HEK293 (cell line): ENCODE results near the gene CAT.

Experiments used
- CTCF ChIA-PET: fragments of 350-600 bp; formaldehyde crosslinking; extraction: SDS; loops from one replicate; lab custom pipeline; 2021; ENCODE audit warnings: antibody characterized with exemption; lab: Yijun Ruan, JAX
- POLR2A ChIA-PET: fragments of 300-600 bp; formaldehyde crosslinking; extraction: SDS; loops from one replicate; lab custom pipeline; 2020; ENCODE audit warnings: antibody characterized with exemption, inconsistent platforms; lab: Yijun Ruan, JAX
- H3K27ac ChIP-seq: fragments of 200-500 bp; sonication (Bioruptor generic); 2 replicates; pipeline ENCODE4 v1.5.1; 2014; ENCODE audit warnings: low read depth, low read length, control low read depth, inconsistent platforms; ENCODE audit errors: extremely low read depth
- H3K36me3 ChIP-seq, 2 experiments: fragments of 200-500 bp in 1 of 2; sonication (Bioruptor generic) in 1 of 2; 1 replicate in 1 of 2; 2 replicates in 1 of 2; pipeline ENCODE4 v1.5.1; 2014 to 2017; ENCODE audit warnings: inconsistent platforms in 2 of 2, low read length in 2 of 2; ENCODE audit not compliant: control insufficient read depth in 2 of 2, insufficient read depth in 1 of 2
- H3K4me1 ChIP-seq: fragments of 200-500 bp; sonication (Bioruptor generic); 2 replicates; pipeline ENCODE4 v1.5.1; 2014; ENCODE audit warnings: mild to moderate bottlenecking, low read length, inconsistent platforms; ENCODE audit not compliant: control insufficient read depth, insufficient read depth
- H3K4me3 ChIP-seq: 2 replicates; pipeline ENCODE4 v1.5.1; 2011; ENCODE audit warnings: low read depth, mild to moderate bottlenecking, control low read depth, low read length, moderate library complexity
- H3K9me3 ChIP-seq: fragments of 200-500 bp; sonication (Bioruptor generic); 2 replicates; pipeline ENCODE4 v1.5.1; 2014; ENCODE audit warnings: low read depth, low read length, inconsistent platforms; ENCODE audit not compliant: control insufficient read depth, insufficient read depth
- GLI4 ChIP-seq: fragments of 450-650 bp; formaldehyde crosslinking; IDR thresholded peaks from 2 replicates; pipeline ENCODE4 v1.5.1; 2016; ENCODE audit warnings: missing biosample characterization, missing genetic modification characterization
- GLIS2 ChIP-seq: fragments of 450-650 bp; formaldehyde crosslinking; IDR thresholded peaks from 2 replicates; pipeline ENCODE4 v1.5.1; 2016; ENCODE audit warnings: missing biosample characterization, missing genetic modification characterization
- KLF7 ChIP-seq: fragments of 450-650 bp; formaldehyde crosslinking; IDR thresholded peaks from 2 replicates; pipeline ENCODE4 v1.5.1; 2016; ENCODE audit warnings: missing biosample characterization, missing genetic modification characterization, borderline replicate concordance
- KLF8 ChIP-seq: fragments of 450-650 bp; formaldehyde crosslinking; IDR thresholded peaks from 2 replicates; pipeline ENCODE4 v1.5.1; 2016; ENCODE audit warnings: missing biosample characterization, missing genetic modification characterization
- SCRT2 ChIP-seq: fragments of 450-650 bp; formaldehyde crosslinking; IDR thresholded peaks from 2 replicates; pipeline ENCODE4 v1.5.1; 2016; ENCODE audit warnings: missing biosample characterization, missing genetic modification characterization
- SP7 ChIP-seq: fragments of 450-650 bp; formaldehyde crosslinking; IDR thresholded peaks from 2 replicates; pipeline ENCODE4 v1.5.1; 2016; ENCODE audit warnings: missing biosample characterization, missing genetic modification characterization
- YY2 ChIP-seq: fragments of 450-650 bp; formaldehyde crosslinking; IDR thresholded peaks from 2 replicates; pipeline ENCODE4 v1.5.1; 2016; ENCODE audit warnings: missing biosample characterization, missing genetic modification characterization
- ZFP3 ChIP-seq: fragments of 450-650 bp; formaldehyde crosslinking; IDR thresholded peaks from 2 replicates; pipeline ENCODE4 v1.5.1; 2016; ENCODE audit warnings: low read depth, missing biosample characterization, missing genetic modification characterization
- ZNF112 ChIP-seq: fragments of 450-650 bp; formaldehyde crosslinking; IDR thresholded peaks from 2 replicates; pipeline ENCODE4 v1.5.0; 2017; ENCODE audit warnings: missing biosample characterization, missing genetic modification characterization
- ZNF133 ChIP-seq: fragments of 450-650 bp; formaldehyde crosslinking; IDR thresholded peaks from 2 replicates; pipeline ENCODE4 v1.5.1; 2016; ENCODE audit warnings: missing biosample characterization, missing genetic modification characterization
- ZNF335 ChIP-seq: fragments of 450-650 bp; formaldehyde crosslinking; conservative IDR thresholded peaks from 2 replicates; pipeline ENCODE4 v1.5.1; 2016; ENCODE audit warnings: missing biosample characterization, missing genetic modification characterization
- ZNF645 ChIP-seq: fragments of 450-650 bp; formaldehyde crosslinking; IDR thresholded peaks from 2 replicates; pipeline ENCODE4; 2016; ENCODE audit warnings: missing biosample characterization, missing genetic modification characterization
- ZNF843 ChIP-seq: fragments of 450-650 bp; formaldehyde crosslinking; IDR thresholded peaks from 2 replicates; pipeline ENCODE4 v1.5.1; 2016; ENCODE audit warnings: missing biosample characterization, missing genetic modification characterization
- ZSCAN23 ChIP-seq: fragments of 450-650 bp; formaldehyde crosslinking; IDR thresholded peaks from 2 replicates; pipeline ENCODE4 v1.5.1; 2016; ENCODE audit warnings: missing biosample characterization, missing genetic modification characterization
- TF ChIP-seq, protein P1 (sequence below): fragments of 450-650 bp; formaldehyde crosslinking; IDR thresholded peaks from 2 replicates; pipeline ENCODE4 v1.5.1; 2016; ENCODE audit warnings: missing biosample characterization, missing genetic modification characterization
- TF ChIP-seq, protein P2 (sequence below): fragments of 450-650 bp; formaldehyde crosslinking; IDR thresholded peaks from 2 replicates; pipeline ENCODE4 v1.5.1; 2017; ENCODE audit warnings: missing biosample characterization, missing genetic modification characterization
- TF ChIP-seq, protein P3 (sequence below): fragments of 450-650 bp; formaldehyde crosslinking; IDR thresholded peaks from 2 replicates; pipeline ENCODE4 v1.5.1; 2016; ENCODE audit warnings: missing biosample characterization, missing genetic modification characterization

The CAT gene

DNA sequence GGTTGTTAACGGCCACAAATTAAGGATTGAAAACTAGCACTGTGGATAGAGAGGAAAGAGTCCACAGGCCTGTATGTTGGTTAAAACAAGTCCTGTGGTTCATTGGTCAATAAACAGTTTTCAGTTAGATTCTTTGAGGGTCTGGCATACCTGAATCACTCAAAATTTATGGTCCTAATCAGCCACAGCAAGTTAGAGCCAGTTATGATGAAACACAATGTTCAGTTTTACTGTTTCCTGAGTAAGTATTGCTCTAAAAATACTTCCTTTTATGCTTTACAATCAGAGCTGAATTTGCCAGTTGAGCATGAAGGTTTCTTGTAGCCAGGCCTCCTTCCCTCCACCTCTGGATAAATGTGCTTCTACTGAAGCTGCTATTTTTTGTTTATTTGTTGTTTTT lies 12.9 kb upstream of the CAT start:
- no peaks in the 10 kb centered on the region for H3K9me3 ChIP-seq
- H3K4me3 ChIP-seq, result no peak overlapping the region
- POLR2A ChIA-PET, result no interaction called here
- H3K4me1 ChIP-seq, result no peaks in the 10 kb centered on the region; the same call in 1 of the 2 replicates
- TF ChIP-seq GLIS2 (tag by site-specific recombination), result no peak
- TF ChIP-seq ZFP3 (tag by site-specific recombination), result no peak
- no peak for TF ChIP-seq SP7
- TF ChIP-seq, protein P1, sequence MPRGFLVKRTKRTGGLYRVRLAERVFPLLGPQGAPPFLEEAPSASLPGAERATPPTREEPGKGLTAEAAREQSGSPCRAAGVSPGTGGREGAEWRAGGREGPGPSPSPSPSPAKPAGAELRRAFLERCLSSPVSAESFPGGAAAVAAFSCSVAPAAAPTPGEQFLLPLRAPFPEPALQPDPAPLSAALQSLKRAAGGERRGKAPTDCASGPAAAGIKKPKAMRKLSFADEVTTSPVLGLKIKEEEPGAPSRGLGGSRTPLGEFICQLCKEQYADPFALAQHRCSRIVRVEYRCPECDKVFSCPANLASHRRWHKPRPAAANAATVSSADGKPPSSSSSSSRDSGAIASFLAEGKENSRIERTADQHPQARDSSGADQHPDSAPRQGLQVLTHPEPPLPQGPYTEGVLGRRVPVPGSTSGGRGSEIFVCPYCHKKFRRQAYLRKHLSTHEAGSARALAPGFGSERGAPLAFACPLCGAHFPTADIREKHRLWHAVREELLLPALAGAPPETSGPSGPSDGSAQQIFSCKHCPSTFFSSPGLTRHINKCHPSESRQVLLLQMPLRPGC (tag by site-specific recombination), result no peak
- no peak for TF ChIP-seq SCRT2 (tag by site-specific recombination)
- no peak for TF ChIP-seq ZNF112 (tag by site-specific recombination)
- TF ChIP-seq KLF7 (tag by site-specific recombination), result no peak
- TF ChIP-seq ZSCAN23, result no peak
- TF ChIP-seq ZNF335 (tag by site-specific recombination), result no peak
- TF ChIP-seq ZNF843, result no peak
- TF ChIP-seq KLF8 (tag by site-specific recombination), result no peak
- TF ChIP-seq, protein P2, sequence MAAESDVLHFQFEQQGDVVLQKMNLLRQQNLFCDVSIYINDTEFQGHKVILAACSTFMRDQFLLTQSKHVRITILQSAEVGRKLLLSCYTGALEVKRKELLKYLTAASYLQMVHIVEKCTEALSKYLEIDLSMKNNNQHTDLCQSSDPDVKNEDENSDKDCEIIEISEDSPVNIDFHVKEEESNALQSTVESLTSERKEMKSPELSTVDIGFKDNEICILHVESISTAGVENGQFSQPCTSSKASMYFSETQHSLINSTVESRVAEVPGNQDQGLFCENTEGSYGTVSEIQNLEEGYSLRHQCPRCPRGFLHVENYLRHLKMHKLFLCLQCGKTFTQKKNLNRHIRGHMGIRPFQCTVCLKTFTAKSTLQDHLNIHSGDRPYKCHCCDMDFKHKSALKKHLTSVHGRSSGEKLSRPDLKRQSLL (tag by site-specific recombination), result no peak
- H3K27ac ChIP-seq, result no peak overlapping the region
- CTCF ChIA-PET, result no interaction called here
- no peaks in the 10 kb centered on the region for H3K36me3 ChIP-seq

DNA sequence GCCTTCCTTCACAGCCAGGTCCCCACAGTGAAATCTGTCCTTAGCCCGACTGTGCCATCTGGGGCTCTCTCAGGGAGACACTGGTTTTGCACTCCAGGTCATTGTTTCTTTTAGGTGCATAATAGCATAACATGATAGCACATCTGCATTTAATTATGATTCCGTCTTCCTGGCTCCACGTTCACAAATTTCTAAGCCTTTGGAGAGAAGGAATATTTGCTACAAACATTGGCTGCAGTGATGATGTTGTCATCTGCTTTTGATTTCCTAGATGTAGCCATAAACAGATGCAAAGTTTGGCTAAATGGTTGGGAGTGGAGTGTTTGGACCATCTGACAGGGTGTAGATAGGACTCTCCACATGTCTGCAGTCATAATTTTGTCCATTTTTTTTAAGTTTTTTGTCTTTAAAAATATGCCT lies 12.0 kb upstream of the CAT start:
- Histone ChIP-seq H3K9me3 (no peaks in the 10 kb centered on the region), H3K4me3 (no peak overlapping the region), H3K4me1 (no peaks in the 10 kb centered on the region; the same call in 1 of the 2 replicates), H3K36me3 (no peaks in the 10 kb centered on the region), H3K27ac (no peak overlapping the region)
- ChIA-PET CTCF (interaction anchor here (1.4 kb wide), 1 partner anchor 9 kb away, joined by 7 read pairs; no protein-coding TSS in a partner anchor), POLR2A (no interaction called here)
- no peak for TF ChIP-seq ZNF645 (tag by site-specific recombination)
- no peak for TF ChIP-seq YY2 (tag by site-specific recombination)
- TF ChIP-seq ZNF133 (tag by site-specific recombination), result no peak
- TF ChIP-seq GLI4 (tag by site-specific recombination), result no peak
- TF ChIP-seq, protein P3, sequence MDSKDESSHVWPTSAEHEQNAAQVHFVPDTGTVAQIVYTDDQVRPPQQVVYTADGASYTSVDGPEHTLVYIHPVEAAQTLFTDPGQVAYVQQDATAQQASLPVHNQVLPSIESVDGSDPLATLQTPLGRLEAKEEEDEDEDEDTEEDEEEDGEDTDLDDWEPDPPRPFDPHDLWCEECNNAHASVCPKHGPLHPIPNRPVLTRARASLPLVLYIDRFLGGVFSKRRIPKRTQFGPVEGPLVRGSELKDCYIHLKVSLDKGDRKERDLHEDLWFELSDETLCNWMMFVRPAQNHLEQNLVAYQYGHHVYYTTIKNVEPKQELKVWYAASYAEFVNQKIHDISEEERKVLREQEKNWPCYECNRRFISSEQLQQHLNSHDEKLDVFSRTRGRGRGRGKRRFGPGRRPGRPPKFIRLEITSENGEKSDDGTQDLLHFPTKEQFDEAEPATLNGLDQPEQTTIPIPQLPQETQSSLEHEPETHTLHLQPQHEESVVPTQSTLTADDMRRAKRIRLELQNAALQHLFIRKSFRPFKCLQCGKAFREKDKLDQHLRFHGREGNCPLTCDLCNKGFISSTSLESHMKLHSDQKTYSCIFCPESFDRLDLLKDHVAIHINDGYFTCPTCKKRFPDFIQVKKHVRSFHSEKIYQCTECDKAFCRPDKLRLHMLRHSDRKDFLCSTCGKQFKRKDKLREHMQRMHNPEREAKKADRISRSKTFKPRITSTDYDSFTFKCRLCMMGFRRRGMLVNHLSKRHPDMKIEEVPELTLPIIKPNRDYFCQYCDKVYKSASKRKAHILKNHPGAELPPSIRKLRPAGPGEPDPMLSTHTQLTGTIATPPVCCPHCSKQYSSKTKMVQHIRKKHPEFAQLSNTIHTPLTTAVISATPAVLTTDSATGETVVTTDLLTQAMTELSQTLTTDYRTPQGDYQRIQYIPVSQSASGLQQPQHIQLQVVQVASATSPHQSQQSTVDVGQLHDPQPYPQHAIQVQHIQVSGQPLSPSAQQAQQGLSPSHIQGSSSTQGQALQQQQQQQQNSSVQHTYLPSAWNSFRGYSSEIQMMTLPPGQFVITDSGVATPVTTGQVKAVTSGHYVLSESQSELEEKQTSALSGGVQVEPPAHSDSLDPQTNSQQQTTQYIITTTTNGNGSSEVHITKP (tag by site-specific recombination), result peak; percentile 27; the same call in 1 of the 2 replicates
